Lower lobe of right lung (tissue), 2 donors: ENCODE measurements around the gene ATP10A. TPM values are rescaled to one million over a fixed set of nuclear protein-coding genes. Genes with fewer than 3 reads are reported as not detected.

Experiments
- ATAC-seq, 2 donors: fragments of 200-7000 bp; cut with Tn5 transposase; one replicate each; pipeline ENCODE4 v1.9.1; 2020 to 2022; ENCODE audit warnings: mild to moderate bottlenecking in 2 of 2, moderate library complexity in 2 of 2
- DNase-seq: peaks from one replicate; pipeline ENCODE4 v3.0.0-alpha.2; 2020
- H3K27ac ChIP-seq: fragments of 200-600 bp; one replicate; pipeline ENCODE4 v1.8.0; 2022
- H3K27me3 ChIP-seq: fragments of 200-600 bp; one replicate; pipeline ENCODE4 v1.8.0; 2022; ENCODE audit warnings: low read depth
- H3K36me3 ChIP-seq: fragments of 200-600 bp; one replicate; pipeline ENCODE4 v1.8.0; 2022; ENCODE audit warnings: mild to moderate bottlenecking
- H3K4me1 ChIP-seq: fragments of 200-600 bp; one replicate; pipeline ENCODE4 v1.8.0; 2022
- H3K4me3 ChIP-seq: fragments of 200-600 bp; one replicate; pipeline ENCODE4 v1.8.0; 2022; ENCODE audit warnings: mild to moderate bottlenecking
- H3K9me3 ChIP-seq: fragments of 200-600 bp; one replicate; pipeline ENCODE4 v1.8.0; 2022
- CTCF ChIP-seq: fragments of 200-600 bp; IDR thresholded peaks from one replicate; pipeline ENCODE4 v1.8.0; 2022; ENCODE audit warnings: antibody characterized with exemption, mild to moderate bottlenecking
- intact Hi-C: fragments of 100-400 bp; cut with DNase I; formaldehyde crosslinking; loops from one replicate; pipeline ENCODE4 v1.11.0; 2022
- total RNA-seq: library from RNA; stranded (reverse); fragmentation: NEBNext Ultra II Directional; extraction: Animal tissue kit (Norgen Biotek cat#: 25700); gene quantifications from one replicate; pipeline ENCODE4 v1.2.1, GENCODE V29; 2021
- donor health status: DM: no; HTN: yes; CAD: no; lungs with severe emphysema.

ATP10A gene
- total RNA-seq, 1 donor from 2014 or later: 43.5 TPM

GRCh38 chr15:25844981-25845680 is 18.0 kb downstream of the ATP10A start:
- Histone ChIP-seq H3K36me3 (no peaks in the 10 kb centered on the region), H3K4me3 (no peak overlapping the region), H3K27me3 (no peaks in the 10 kb centered on the region), H3K27ac (no peak overlapping the region), H3K9me3 (no peaks in the 10 kb centered on the region), H3K4me1 (peaks cover 16% of the 10 kb centered on the region)
- ATAC-seq (no peak), DNase-seq (no peak)
- no peak for TF ChIP-seq CTCF
- intact Hi-C loops: no loop called here

DNA sequence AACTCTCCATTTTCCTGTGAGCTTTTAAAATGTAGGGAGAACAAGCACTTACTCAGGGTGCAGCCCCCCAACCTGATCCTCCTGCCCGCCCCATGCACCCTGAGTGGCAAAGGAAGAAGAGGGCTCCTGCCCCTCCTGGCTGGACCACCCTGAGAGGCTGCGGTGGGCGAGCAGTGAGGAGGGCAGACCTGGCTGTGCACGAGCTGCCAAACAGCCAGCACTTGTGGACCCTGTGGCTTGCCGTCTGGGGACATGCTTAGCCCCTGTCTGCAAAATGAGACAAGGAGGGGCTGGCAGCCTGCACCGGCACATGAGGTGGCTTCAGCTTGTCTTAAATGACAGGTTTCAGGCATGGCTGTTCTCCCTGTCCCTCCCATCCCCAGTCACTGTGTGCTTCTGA is 18.6 kb downstream of the ATP10A start:
- ATAC-seq (no peak), DNase-seq (no peak)
- H3K4me1 ChIP-seq: peaks cover 10% of the 10 kb centered on the region
- H3K9me3 ChIP-seq: no peaks in the 10 kb centered on the region
- H3K36me3 ChIP-seq: no peaks in the 10 kb centered on the region
- intact Hi-C loops: no loop called here
- no peak overlapping the region for H3K4me3 ChIP-seq
- H3K27me3 ChIP-seq: no peaks in the 10 kb centered on the region
- TF ChIP-seq CTCF: no peak
- no peak overlapping the region for H3K27ac ChIP-seq

DNA sequence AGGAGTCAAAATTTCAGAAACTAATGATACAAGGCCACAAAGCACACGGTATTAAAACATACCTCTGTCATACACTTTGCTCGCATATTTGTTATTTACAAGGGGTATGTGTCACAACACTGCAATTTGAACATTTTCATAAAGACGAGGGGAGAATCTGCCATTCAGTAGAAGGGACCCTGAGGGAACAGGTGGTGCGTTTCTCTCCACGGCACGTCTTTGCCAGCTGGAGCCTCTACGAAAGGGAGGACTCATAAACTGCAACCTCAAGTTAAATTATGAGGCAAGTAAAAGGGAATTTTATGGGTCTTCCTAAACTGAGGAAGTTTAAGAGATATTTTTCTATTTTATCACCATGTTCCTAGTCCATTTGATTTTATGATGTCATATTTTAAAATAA is 19.1 kb downstream of the ATP10A start:
- Histone ChIP-seq H3K4me3 (no peak overlapping the region), H3K27ac (no peak overlapping the region), H3K36me3 (no peaks in the 10 kb centered on the region), H3K4me1 (peaks cover 6% of the 10 kb centered on the region), H3K9me3 (no peaks in the 10 kb centered on the region), H3K27me3 (no peaks in the 10 kb centered on the region)
- intact Hi-C loops: no loop called here
- DNase-seq (no peak), ATAC-seq (no peak)
- TF ChIP-seq CTCF: no peak

- no peak for TF ChIP-seq CTCF
- Histone ChIP-seq H3K27ac (no peak overlapping the region), H3K4me3 (no peak overlapping the region), H3K9me3 (no peaks in the 10 kb centered on the region), H3K36me3 (no peaks in the 10 kb centered on the region), H3K27me3 (no peaks in the 10 kb centered on the region), H3K4me1 (no peaks in the 10 kb centered on the region)
- ATAC-seq (no peak), DNase-seq (no peak)
- intact Hi-C loops: no loop called here
These were observed 23.4 kb downstream of the ATP10A start for GRCh38 chr15:25839638-25840156.

- H3K27me3 ChIP-seq: no peaks in the 10 kb centered on the region
- H3K36me3 ChIP-seq: no peaks in the 10 kb centered on the region
- DNase-seq (no peak), ATAC-seq (no peak)
- intact Hi-C loops: no loop called here
- no peak for TF ChIP-seq CTCF
- no peaks in the 10 kb centered on the region for H3K9me3 ChIP-seq
- H3K4me3 ChIP-seq: no peak overlapping the region
- H3K4me1 ChIP-seq: no peaks in the 10 kb centered on the region
- no peak overlapping the region for H3K27ac ChIP-seq
These were observed 24.3 kb downstream of the ATP10A start for GRCh38 chr15:25838871-25839195.
